HG03457 (cell line): ENCODE data around the gene EMP3.
"Not testable (repeated sequence)": the region's sequence is repeated elsewhere in the genome, so short reads cannot be mapped to it uniquely, and the experiment has no call there.

Experiments used
- ATAC-seq: cut with Tn5 transposase; IDR thresholded peaks from one replicate; pipeline ENCODE4 v1.9.1; 2021; ENCODE audit warnings: moderate number of reproducible peaks; ENCODE audit not compliant: unreplicated experiment

The EMP3 gene

GRCh38 chr19:48325265-48325910 is at the start of gene EMP3:
Gene EMP3 (plus strand): TSS chr19:48325552. CDS start chr19:48326845, 1,293 bp downstream.
- ATAC-seq: no peak

GRCh38 chr19:48279747-48280146 is 45.6 kb upstream of the EMP3 start:
- ATAC-seq: no peak

GRCh38 chr19:48283908-48284307 is 41.4 kb upstream of the EMP3 start:
- no peak for ATAC-seq

GRCh38 chr19:48284896-48285295 is 40.5 kb upstream of the EMP3 start:
- no peak for ATAC-seq

- ATAC-seq: no peak
Observed at GRCh38 chr19:48287748-48288147, 37.6 kb upstream of the EMP3 start.

GRCh38 chr19:48290401-48290770 is 35.0 kb upstream of the EMP3 start:
- ATAC-seq: no peak

GRCh38 chr19:48290771-48291488 is 34.4 kb upstream of the EMP3 start:
- no peak for ATAC-seq

GRCh38 chr19:48291489-48291815 is 33.9 kb upstream of the EMP3 start:
- not testable (repeated sequence) for ATAC-seq

- no peak for ATAC-seq
Observed at GRCh38 chr19:48292798-48293197, 32.6 kb upstream of the EMP3 start.

GRCh38 chr19:48295458-48295857 is 29.9 kb upstream of the EMP3 start:
- ATAC-seq: no peak

GRCh38 chr19:48296963-48297734 is 28.2 kb upstream of the EMP3 start:
- ATAC-seq: no peak

GRCh38 chr19:48297975-48298374 is 27.4 kb upstream of the EMP3 start:
- ATAC-seq: no peak

GRCh38 chr19:48301886-48302599 is 23.3 kb upstream of the EMP3 start:
- no peak for ATAC-seq

GRCh38 chr19:48302600-48302959 is 22.8 kb upstream of the EMP3 start:
- ATAC-seq: no peak

- ATAC-seq: no peak
Observed at GRCh38 chr19:48303367-48303766, 22.0 kb upstream of the EMP3 start.

GRCh38 chr19:48303866-48304265 is 21.5 kb upstream of the EMP3 start:
- ATAC-seq: no peak

- no peak for ATAC-seq
Observed at GRCh38 chr19:48308631-48309586, 16.4 kb upstream of the EMP3 start.

- not testable (repeated sequence) for ATAC-seq
Observed at GRCh38 chr19:48309731-48310130, 15.6 kb upstream of the EMP3 start.

GRCh38 chr19:48310227-48310626 is 15.1 kb upstream of the EMP3 start:
- no peak for ATAC-seq

GRCh38 chr19:48311384-48311783 is 14.0 kb upstream of the EMP3 start:
- ATAC-seq: no peak
